HG03378 (cell line): ENCODE measurements around the gene ZBTB44.

Experiments
- ATAC-seq: cut with Tn5 transposase; IDR thresholded peaks from one replicate; pipeline ENCODE4 v1.9.1; 2021; ENCODE audit warnings: mild to moderate bottlenecking, moderate library complexity; ENCODE audit not compliant: unreplicated experiment

Gene ZBTB44

DNA sequence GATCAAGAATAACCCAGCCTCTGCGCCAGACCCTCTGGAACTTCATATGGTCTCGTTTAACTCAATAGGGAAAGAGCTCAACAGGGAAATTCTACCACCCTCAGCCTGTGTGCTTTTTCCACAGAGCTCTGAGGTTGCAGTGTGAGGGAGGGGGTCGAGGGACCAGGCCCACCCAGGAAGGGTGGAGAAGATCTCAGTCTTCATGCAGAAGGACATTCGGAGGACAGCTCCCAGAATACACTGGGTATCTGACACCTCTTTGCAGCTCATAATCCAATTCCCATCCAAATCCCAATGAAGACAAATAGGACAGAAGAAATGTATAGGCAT lies 98.5 kb downstream of the ZBTB44 start:
- ATAC-seq: no peak

GRCh38 chr11:130215531-130216220 lies 99.0 kb downstream of the ZBTB44 start:
- ATAC-seq: no peak

GRCh38 chr11:130214861-130215530 lies 99.7 kb downstream of the ZBTB44 start:
- ATAC-seq: no peak

DNA sequence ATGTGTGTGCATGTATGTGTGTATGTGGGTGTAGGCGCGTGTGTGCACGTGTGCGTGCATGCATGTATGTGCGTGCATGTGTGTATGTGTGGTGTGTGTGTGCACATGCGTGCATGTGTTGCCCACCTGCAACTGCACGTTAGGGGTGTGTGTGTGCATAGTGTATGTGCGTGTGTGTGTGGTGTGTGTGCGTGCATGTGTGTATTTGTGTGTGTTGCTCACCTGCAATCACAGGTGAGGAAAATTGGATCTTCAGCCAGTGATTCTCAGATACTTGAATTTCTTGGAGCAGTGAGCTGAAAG lies 100.8 kb downstream of the ZBTB44 start:
- no peak for ATAC-seq

DNA sequence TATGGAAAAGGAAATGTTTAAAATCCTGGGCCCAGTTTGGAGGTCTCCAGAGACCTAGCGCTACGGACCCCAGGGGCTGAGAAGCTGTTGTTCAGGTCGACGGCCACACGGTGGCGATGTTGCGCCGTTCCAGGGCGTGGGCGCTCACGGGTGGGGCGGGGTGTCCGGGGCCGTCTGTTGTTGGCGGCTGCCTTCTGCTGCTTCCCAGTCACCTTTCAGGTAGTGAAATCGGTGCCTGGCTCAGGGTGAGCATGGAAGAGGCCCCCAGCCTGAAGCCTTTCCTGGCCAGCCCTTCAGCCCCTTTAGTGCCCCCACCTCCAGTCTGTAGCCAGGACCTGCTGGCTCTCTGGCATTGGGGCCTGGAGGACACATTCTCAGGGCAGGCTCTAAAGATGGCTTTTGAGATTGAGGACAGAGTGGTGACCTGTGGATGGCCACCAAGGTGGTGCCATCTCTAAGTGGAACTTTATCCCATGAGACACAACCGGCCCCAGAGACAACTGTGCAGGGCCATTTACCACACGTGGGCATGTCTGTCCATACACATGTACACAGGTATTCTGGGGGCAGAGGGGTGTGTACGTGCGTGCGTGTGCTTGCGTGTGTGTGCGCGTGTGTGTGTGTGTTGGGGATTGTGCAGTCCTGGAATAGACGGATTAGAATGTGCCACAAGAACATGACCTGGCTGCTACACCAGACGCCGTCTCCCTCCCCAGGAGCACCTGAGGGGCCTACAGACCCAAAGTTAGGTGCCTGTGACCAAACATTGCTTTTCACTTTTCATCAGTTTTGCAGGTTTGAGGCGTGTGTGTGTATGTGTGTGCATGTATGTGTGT lies 101.4 kb downstream of the ZBTB44 start:
- ATAC-seq: peak; percentile 69

GRCh38 chr11:130212431-130212961 lies 102.2 kb downstream of the ZBTB44 start:
- ATAC-seq: no peak

- ATAC-seq: no peak
These were observed 102.8 kb downstream of the ZBTB44 start for GRCh38 chr11:130211781-130212401.

GRCh38 chr11:130211144-130211543 lies 103.6 kb downstream of the ZBTB44 start:
- ATAC-seq: no peak

- ATAC-seq: no peak
These were observed 104.5 kb downstream of the ZBTB44 start for GRCh38 chr11:130209954-130210854.

GRCh38 chr11:130209128-130209932 lies 105.4 kb downstream of the ZBTB44 start:
- ATAC-seq: no peak

GRCh38 chr11:130208241-130209127 lies 106.2 kb downstream of the ZBTB44 start:
- ATAC-seq: no peak

GRCh38 chr11:130206141-130206540 lies 108.6 kb downstream of the ZBTB44 start:
- no peak for ATAC-seq

DNA sequence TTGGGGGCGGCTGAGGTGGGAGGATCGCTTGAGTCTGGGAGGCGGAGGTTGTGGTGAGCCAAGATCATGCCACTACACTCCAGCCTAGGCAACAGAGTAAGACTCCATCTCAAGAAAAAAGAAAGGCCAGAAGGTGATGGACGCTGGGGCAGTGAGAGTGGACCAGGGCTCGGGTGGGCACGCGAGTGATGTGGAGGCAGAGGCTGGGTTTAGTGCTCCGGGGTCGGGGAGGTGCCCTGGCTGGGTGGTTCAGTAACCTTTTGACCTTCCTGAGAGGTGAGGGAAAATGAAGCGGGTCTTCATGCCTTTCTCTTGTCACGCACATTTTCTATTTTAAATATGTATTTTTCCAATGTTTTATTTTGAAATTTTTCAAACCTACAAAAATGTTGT lies 110.0 kb downstream of the ZBTB44 start:
- ATAC-seq: no peak

DNA sequence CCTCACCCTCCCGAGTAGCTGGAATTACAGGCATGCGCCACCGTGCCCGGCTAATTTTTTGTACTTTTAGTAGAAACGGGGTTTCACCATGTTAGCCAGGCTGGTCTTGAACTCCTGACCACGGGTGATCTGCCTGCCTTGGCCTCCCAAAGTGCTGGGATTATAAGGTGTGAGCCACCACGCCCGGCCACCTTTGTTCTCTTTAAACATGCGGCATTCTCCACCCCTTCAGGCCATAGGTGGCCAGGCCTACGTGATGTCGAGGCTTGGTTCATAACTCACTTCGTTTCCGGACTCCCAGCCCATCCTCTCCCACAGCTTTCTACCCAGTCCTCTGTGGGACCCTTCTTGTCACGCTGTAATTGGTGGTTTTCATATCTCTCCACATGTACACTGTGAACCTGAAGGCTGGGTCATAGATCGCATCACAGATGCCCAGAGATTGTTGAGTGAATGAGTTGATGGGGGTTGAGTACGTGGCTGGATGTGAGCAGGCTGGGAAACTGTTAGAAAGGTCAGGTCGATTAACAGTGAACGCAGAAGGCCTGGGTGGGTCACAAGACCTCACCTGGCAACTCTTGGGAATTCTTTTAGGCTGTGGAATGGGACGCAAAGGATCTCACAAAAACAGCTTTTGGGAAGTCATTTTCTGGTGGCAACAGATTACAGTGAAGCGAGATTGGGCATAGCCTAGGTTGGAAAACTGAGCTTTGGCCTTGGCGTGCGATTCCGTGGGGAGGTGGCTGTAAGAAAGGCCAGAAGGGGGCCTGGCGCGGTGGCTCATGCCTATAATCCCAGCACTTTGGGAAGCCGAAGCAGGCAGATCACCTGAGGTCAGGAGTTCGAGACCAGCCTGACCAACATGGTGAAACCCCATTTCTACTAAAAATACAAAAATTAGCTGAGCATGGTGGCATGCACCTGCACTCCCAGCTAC lies 110.7 kb downstream of the ZBTB44 start:
- no peak for ATAC-seq

DNA sequence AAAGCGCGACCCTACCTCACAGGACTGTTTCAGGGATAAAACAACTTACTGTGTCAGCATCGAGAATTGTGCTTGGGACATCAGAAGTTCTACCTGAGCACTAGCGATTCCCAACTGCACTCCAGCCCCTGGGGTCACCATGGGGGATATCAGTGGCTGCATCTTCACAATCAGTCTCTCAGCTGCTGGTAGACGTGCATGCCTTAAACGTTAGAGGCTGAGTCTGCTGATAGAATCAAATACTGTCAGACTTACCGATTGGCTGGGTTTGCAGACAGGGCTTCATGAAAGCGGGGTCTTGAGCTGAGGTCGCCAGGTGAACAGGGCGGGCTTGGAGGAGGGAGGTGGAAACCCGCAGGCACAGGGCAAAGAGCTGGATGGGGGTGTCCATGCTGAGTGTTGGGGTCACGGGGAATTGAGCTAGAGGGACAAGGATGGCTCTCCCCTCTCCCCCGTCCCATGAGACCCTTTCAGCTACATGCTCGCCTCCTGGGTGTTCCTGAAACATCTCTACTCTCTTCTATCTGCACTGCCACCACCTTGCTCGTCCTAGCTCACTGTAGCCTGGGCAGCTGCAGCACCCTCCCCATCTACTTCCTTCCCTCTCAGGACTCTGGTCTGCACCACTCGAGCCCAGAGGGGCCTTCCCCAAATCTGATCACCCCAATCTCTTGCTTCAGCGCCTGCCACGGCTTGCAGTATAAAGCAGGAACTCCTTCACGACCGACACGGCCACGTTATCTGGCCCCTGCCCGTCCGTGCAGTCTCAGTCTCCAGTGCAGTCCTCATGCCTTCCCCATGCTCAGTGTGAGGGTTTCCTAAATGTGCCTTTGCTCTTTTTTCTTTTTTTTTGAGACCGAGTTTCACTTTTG lies 111.7 kb downstream of the ZBTB44 start:
- no peak for ATAC-seq

DNA sequence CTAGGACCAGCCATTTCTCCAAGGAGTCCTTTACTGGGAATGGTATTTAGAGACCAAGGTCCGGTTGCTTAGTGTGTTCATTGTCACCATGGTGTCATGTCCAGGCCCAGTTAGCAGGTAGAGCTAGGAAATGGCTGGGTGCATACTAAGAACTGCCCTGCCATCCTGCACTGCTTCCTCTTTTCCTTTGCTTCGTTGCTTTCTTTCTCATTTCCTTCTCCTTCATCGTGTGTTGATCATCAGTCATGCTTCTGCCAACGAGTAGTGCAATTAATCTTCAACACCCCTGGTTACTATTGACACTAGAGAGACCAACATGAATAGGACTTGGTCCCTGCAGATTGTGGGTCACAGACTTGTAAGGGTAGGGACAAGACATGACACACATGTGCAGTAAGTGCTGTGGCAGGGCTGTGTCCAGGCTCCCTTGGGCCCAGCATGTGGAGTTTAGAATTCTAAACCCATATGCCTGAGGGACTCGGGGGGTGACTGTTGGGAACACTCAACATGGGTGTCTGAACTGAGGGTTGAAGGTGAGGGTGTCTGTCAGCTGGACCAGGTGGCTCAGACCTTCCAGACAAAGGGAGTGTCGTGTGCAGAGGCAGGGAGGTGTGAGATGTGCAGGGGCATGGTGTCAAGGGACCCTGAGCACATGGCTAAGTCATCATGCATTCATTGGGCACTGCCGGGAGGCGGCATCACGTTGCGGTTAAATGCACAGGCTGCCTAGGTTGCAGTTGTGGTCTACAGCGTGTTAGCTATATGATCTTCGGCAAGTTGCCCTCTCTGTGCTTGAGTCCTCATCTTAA lies 112.5 kb downstream of the ZBTB44 start:
- ATAC-seq: no peak
